H1 (cell line): Measurements from ENCODE around the gene SPACDR. TPM values are rescaled to one million over a fixed set of nuclear protein-coding genes. Genes with fewer than 3 reads are reported as not detected.

ENCODE experiments used
- CTCF ChIA-PET: fragments of 300-600 bp; sonication (Branson Sonifier 250); formaldehyde crosslinking; loops from one replicate; lab custom pipeline; 2021; ENCODE audit not compliant: partially characterized antibody; lab: Charles Lee
- POLR2A ChIA-PET: fragments of 300-600 bp; sonication (Branson Sonifier 250); formaldehyde crosslinking; loops from one replicate; lab custom pipeline; 2021; ENCODE audit warnings: inconsistent platforms; ENCODE audit not compliant: partially characterized antibody; lab: Charles Lee
- DNase-seq, 2 experiments: peaks; one replicate each; pipeline versions ENCODE4 v3.0.0 to v3.0.0-alpha.2; 2010 to 2022; ENCODE audit warnings: low spot score in 2 of 2, low read depth in 1 of 2, mixed read lengths in 1 of 2
- FAIRE-seq: peaks from 2 replicates; lab custom pipeline; 2011; peaks lifted over from hg19 to GRCh38; lab: Jason Lieb, UNC
- H2AFZ ChIP-seq: 2 replicates; pipeline ENCODE4 v1.8.1; 2012; ENCODE audit warnings: low read length, inconsistent platforms
- H2AK5ac ChIP-seq: 2 replicates; pipeline ENCODE4 v1.6.1; 2013; ENCODE audit warnings: low read depth, low read length
- H2BK120ac ChIP-seq: replicated peaks from 2 replicates; pipeline ENCODE3; 2013; ENCODE audit warnings: low read depth, low read length, inconsistent platforms
- H2BK12ac ChIP-seq: 2 replicates; pipeline ENCODE4 v1.6.1; 2013; ENCODE audit warnings: low read depth, low read length
- H2BK15ac ChIP-seq: 2 replicates; pipeline ENCODE4 v1.6.1; 2013; ENCODE audit warnings: low read length
- H2BK20ac ChIP-seq: 2 replicates; pipeline ENCODE4 v1.6.1; 2013; ENCODE audit warnings: low read length
- H2BK5ac ChIP-seq: 2 replicates; pipeline ENCODE4 v1.6.1; 2013; ENCODE audit warnings: low read depth, low read length
- H3K14ac ChIP-seq: 2 replicates; pipeline ENCODE4 v1.6.1; 2013; ENCODE audit warnings: inconsistent platforms; ENCODE audit not compliant: insufficient read length
- H3K18ac ChIP-seq: 2 replicates; pipeline ENCODE4 v1.6.1; 2013; ENCODE audit warnings: low read length; ENCODE audit errors: extremely low read depth
- H3K23ac ChIP-seq: 2 replicates; pipeline ENCODE4 v1.6.1; 2013; ENCODE audit warnings: inconsistent platforms; ENCODE audit not compliant: insufficient read length
- H3K23me2 ChIP-seq: 2 replicates; pipeline ENCODE4 v1.6.1; 2013; ENCODE audit warnings: low read depth, low read length
- H3K27ac ChIP-seq: 2 replicates; pipeline ENCODE4 v1.6.1; 2011; ENCODE audit warnings: low read depth, low read length, inconsistent platforms
- H3K27me3 ChIP-seq, 4 experiments: replicated peaks in 1 of 4; 1 replicate in 1 of 4; 2 replicates in 3 of 4; pipeline versions ENCODE4 v1.6.1 to v1.8.1; 2011 to 2013; ENCODE audit warnings: low read length in 3 of 4, mild to moderate bottlenecking in 3 of 4, inconsistent platforms in 2 of 4, mixed read lengths in 2 of 4, moderate library complexity in 1 of 4; ENCODE audit not compliant: control insufficient read depth in 3 of 4, insufficient read depth in 3 of 4; ENCODE audit errors: extremely low read depth in 1 of 4
- H3K36me3 ChIP-seq, 4 experiments: 2 replicates each; pipeline versions ENCODE4 v1.6.1 to v1.8.1; 2011 to 2013; ENCODE audit warnings: mild to moderate bottlenecking in 4 of 4, low read length in 3 of 4, moderate library complexity in 2 of 4, control low read depth in 1 of 4, inconsistent platforms in 1 of 4; ENCODE audit not compliant: insufficient read depth in 4 of 4, control insufficient read depth in 2 of 4
- H3K4ac ChIP-seq: replicated peaks from 2 replicates; pipeline ENCODE3; 2013; ENCODE audit warnings: low read length, low read depth, mixed read lengths, inconsistent platforms; ENCODE audit not compliant: insufficient read length
- H3K4me1 ChIP-seq, 4 experiments: replicated peaks in 1 of 4; 1 replicate in 1 of 4; 2 replicates in 3 of 4; pipeline versions ENCODE4 v1.6.1 to v1.8.1; 2011 to 2013; ENCODE audit warnings: low read length in 3 of 4, inconsistent platforms in 2 of 4, mixed read lengths in 1 of 4; ENCODE audit not compliant: insufficient read depth in 4 of 4, control insufficient read depth in 3 of 4
- H3K4me2 ChIP-seq, 2 experiments: 2 replicates each; pipeline versions ENCODE4 v1.6.1 to v1.8.1; 2011 to 2013; ENCODE audit warnings: low read depth in 2 of 2, low read length in 2 of 2, control low read depth in 1 of 2, inconsistent platforms in 1 of 2, mild to moderate bottlenecking in 1 of 2; ENCODE audit not compliant: insufficient read depth in 1 of 2
- H3K4me3 ChIP-seq, 4 experiments: fragments of 200-600, 300-600 bp in 1 of 4; sonication (generic), shearing (Covaris generic), sonication (Bioruptor Twin) in 1 of 4; 2 replicates each; pipeline versions ENCODE4 v1.5.1 to v1.8.1; 2011 to 2016; ENCODE audit warnings: low read length in 4 of 4, low read depth in 3 of 4, control low read depth in 2 of 4, inconsistent platforms in 2 of 4, mild to moderate bottlenecking in 2 of 4, mixed read lengths in 1 of 4, moderate library complexity in 1 of 4; ENCODE audit not compliant: insufficient read depth in 2 of 4; ENCODE audit errors: extremely low read depth in 1 of 4
- H3K56ac ChIP-seq: replicated peaks from 2 replicates; pipeline ENCODE3; 2013; ENCODE audit warnings: low read depth, mild to moderate bottlenecking, mixed read lengths, low read length, inconsistent platforms; ENCODE audit not compliant: insufficient read length
- H3K79me1 ChIP-seq: 2 replicates; pipeline ENCODE4 v1.6.1; 2013; ENCODE audit warnings: low read depth, low read length, control low read depth
- H3K79me2 ChIP-seq, 2 experiments: 2 replicates each; pipeline versions ENCODE4 v1.6.1 to v1.8.1; 2012 to 2013; ENCODE audit warnings: low read length in 2 of 2, mild to moderate bottlenecking in 2 of 2, inconsistent platforms in 1 of 2; ENCODE audit not compliant: insufficient read depth in 2 of 2, control insufficient read depth in 1 of 2
- H3K9ac ChIP-seq, 4 experiments: replicated peaks in 1 of 4; 1 replicate in 1 of 4; 2 replicates in 3 of 4; pipeline versions ENCODE4 v1.6.1 to v1.8.1; 2011 to 2013; ENCODE audit warnings: low read depth in 3 of 4, low read length in 3 of 4, control low read depth in 2 of 4, mild to moderate bottlenecking in 2 of 4, moderate library complexity in 2 of 4, inconsistent platforms in 1 of 4; ENCODE audit errors: extremely low read depth in 1 of 4
- H3K9me3 ChIP-seq, 2 experiments: 2 replicates each; pipeline versions ENCODE4 v1.6.1 to v1.8.1; 2012 to 2013; ENCODE audit warnings: mild to moderate bottlenecking in 2 of 2, moderate library complexity in 2 of 2, control low read depth in 1 of 2, inconsistent platforms in 1 of 2, low read depth in 1 of 2, low read length in 1 of 2, mixed read lengths in 1 of 2; ENCODE audit not compliant: insufficient read depth in 2 of 2
- H4K20me1 ChIP-seq, 2 experiments: replicated peaks in 1 of 2; 2 replicates each; pipeline versions ENCODE3 to v1.8.1; 2011 to 2013; ENCODE audit warnings: inconsistent platforms in 2 of 2, low read length in 2 of 2, mild to moderate bottlenecking in 1 of 2; ENCODE audit not compliant: insufficient read depth in 2 of 2, control insufficient read depth in 1 of 2
- H4K5ac ChIP-seq: 2 replicates; pipeline ENCODE4 v1.6.1; 2013; ENCODE audit warnings: low read length, low read depth, mixed read lengths, inconsistent platforms; ENCODE audit not compliant: insufficient read length
- H4K8ac ChIP-seq: 2 replicates; pipeline ENCODE4 v1.8.0; 2013; ENCODE audit warnings: mild to moderate bottlenecking, moderate library complexity, low read length, inconsistent platforms; ENCODE audit not compliant: insufficient read depth; ENCODE audit errors: extremely low read depth
- H4K91ac ChIP-seq: replicated peaks from 2 replicates; pipeline ENCODE3; 2013; ENCODE audit warnings: low read length, mixed read lengths, inconsistent platforms; ENCODE audit not compliant: insufficient read length
- GABPA ChIP-seq: IDR thresholded peaks from 2 replicates; pipeline ENCODE4 v1.6.1; 2011; ENCODE audit warnings: mild to moderate bottlenecking, low read length, moderate library complexity, borderline replicate concordance; ENCODE audit not compliant: insufficient read depth
- POLR2A ChIP-seq, 2 experiments: IDR thresholded peaks; 1 replicate in 1 of 2; 2 replicates in 1 of 2; pipeline ENCODE4 v1.6.1; 2011; ENCODE audit warnings: low read depth in 2 of 2, low read length in 2 of 2, mild to moderate bottlenecking in 2 of 2; ENCODE audit errors: control extremely low read depth in 1 of 2
- WGBS, 2 experiments: shearing (Covaris generic) in 1 of 2; methylation state at CpG; one replicate each; pipeline versions ENCODE4 v1.1.6 to v1.1.7; 2013 to 2015; ENCODE audit warnings: low lambda C conversion rate in 2 of 2, mixed read lengths in 2 of 2, inconsistent platforms in 1 of 2, low coverage in 1 of 2, missing lambda C conversion rate in 1 of 2; ENCODE audit not compliant: insufficient replicate concordance in 2 of 2, insufficient coverage in 1 of 2, insufficient read length in 1 of 2; ENCODE audit errors: extremely low coverage in 1 of 2, missing lambda C conversion rate in 1 of 2; 5-methylcytosine and 5-hydroxymethylcytosine counted together
- polyA plus RNA-seq, 7 experiments: library from polyadenylated mRNA; depleted of rRNA in 3 of 7; stranded (reverse) in 5 of 7; unstranded in 2 of 7; fragments of >200 nt in 5 of 7; fragments of 200-250 nt in 2 of 7; gene quantifications; 1 replicate in 5 of 7; 2 replicates in 1 of 7; 4 replicates in 1 of 7; pipeline versions ENCODE4 v1.2.1 to v1.2.3, GENCODE V29; 2011 to 2013; ENCODE audit warnings: missing spikeins in 2 of 7, mixed read lengths in 2 of 7
- total RNA-seq: library from RNA; stranded (reverse); fragmentation: NEBNext Ultra II Directional; extraction: Animal tissue kit (Norgen Biotek cat#: 25700); gene quantifications from 2 replicates; pipeline ENCODE4 v1.2.1, GENCODE V29; 2021

SPACDR gene
- total and polyA plus RNA-seq, 2 of the 8 experiments (the other 6 are each of a cell fraction or from before 2014, with no cell fraction given) = 0.26 TPM; not detected in 1

GRCh38 chr7:100433276-100433591 lies 30.8 kb downstream of the SPACDR start:
- Histone ChIP-seq H2BK15ac (no peak overlapping the region), H3K4me1 (peaks cover 4 to 17% (median 10%) of the 10 kb centered on the region in 4 experiments), H2AFZ (no peak overlapping the region), H2BK20ac (no peak overlapping the region), H3K79me1 (peaks cover 2% of the 10 kb centered on the region), H3K4me3 (no peak overlapping the region), H2BK5ac (no peak overlapping the region; the same call in 1 of the 2 replicates), H3K79me2 (peaks cover 0 to 49% of the 10 kb centered on the region in 2 experiments; a peak in 3 of 4 replicates), H3K27ac (no peak overlapping the region), H3K9me3 (no peaks in the 10 kb centered on the region), H3K23me2 (peaks cover 8% of the 10 kb centered on the region; the same call in 1 of the 2 replicates), H3K14ac (no peak overlapping the region), H4K8ac (peak overlapping the region; percentile 11; the same call in 1 of the 2 replicates), H3K4me2 (no peak overlapping the region; a peak in 1 of 4 replicates), H2BK12ac (no peak overlapping the region), H3K23ac (no peak overlapping the region), H3K27me3 (no peaks in the 10 kb centered on the region), H2AK5ac (no peak overlapping the region), H2BK120ac (no peak overlapping the region), H4K91ac (no peak overlapping the region), H3K4ac (no peak overlapping the region), H3K56ac (no peak overlapping the region), H3K36me3 (peaks cover 2 to 44% (median 18%) of the 10 kb centered on the region in 4 experiments; a peak in 6 of 8 replicates), H4K5ac (no peak overlapping the region), H3K9ac (no peak overlapping the region), H4K20me1 (peaks cover 8% of the 10 kb centered on the region in 2 experiments), H3K18ac (no peak overlapping the region)
- WGBS, 2 experiments = 82% methylated on average over 4 of the region's 4 CpGs; no CpG with 5 or more reads in 1 of the 2 experiments
- TF ChIP-seq GABPA = no peak
- TF ChIP-seq POLR2A (IDR thresholded peaks at IDR 0.05; ENCODE audit: control extremely low read depth in 1 of 2, low read depth in 2 of 2, low read length in 2 of 2) = peak in 1 of 2 experiments; percentile 46; a peak in 1 of 3 replicates
- CTCF ChIA-PET = interaction anchor here (1.3 to 2.7 kb wide), 3 partner anchors 11 to 26 kb away, joined by 3 to 9 read pairs (median 8); no protein-coding TSS in a partner anchor
- POLR2A ChIA-PET = interaction anchor here (1.0 to 5.2 kb wide), 2 partner anchors 19 to 68 kb away, joined by 3 to 55 read pairs; no protein-coding TSS in a partner anchor
- no peak for FAIRE-seq
- DNase-seq = no peak
